Measurements from ENCODE around the gene ABCA8.

The ABCA8 gene

GRCh38 chr17:68942389-68942788 lies 12.8 kb downstream of the ABCA8 start:
- no peak for DNase-seq (ENCODE audit: low read depth in 2 of 2)

GRCh38 chr17:68941761-68942160 lies 13.4 kb downstream of the ABCA8 start:
- no peak for DNase-seq (ENCODE audit: low read depth in 2 of 2)

DNA sequence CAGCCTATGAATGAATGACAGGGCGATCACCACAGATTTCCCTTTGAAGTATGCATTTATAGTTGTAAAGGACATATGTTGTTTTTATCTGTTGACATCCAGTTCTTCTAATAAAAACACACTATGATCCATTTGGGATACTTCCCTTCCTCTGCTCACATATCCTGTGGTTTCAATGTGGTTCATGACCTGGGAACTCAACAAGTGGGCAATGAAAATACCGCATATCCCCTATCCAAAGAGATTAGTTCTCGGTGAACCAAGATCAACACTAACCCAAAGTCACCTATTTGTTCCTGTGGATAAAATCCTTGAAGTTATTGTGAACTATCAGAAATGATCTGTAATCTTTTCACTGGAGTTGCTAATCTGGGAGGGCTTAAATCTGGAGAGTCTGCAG lies 16.0 kb downstream of the ABCA8 start:
- DNase-seq (ENCODE audit: low read depth in 2 of 2), result no peak

GRCh38 chr17:68937890-68938514 lies 17.2 kb downstream of the ABCA8 start:
- DNase-seq (ENCODE audit: low read depth in 2 of 2), result no peak

DNA sequence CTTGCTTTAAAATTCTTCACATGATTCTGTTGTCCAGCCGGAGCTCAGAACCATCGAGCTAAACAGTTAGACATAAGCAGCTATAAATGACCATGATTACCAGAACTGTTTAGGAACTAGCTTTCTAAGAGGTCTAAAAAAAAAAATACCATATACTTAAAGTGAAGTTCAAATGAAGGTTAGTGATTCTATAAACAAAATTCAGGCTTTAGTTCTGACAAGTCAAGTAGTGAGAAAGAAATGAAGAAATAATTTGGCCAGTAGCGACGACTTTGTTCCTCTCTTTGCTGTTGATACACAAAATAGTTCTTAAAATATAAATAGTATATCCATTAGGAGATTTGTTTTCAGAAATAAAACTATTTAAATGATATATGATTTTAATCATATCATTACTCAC lies 27.7 kb downstream of the ABCA8 start:
- no peak for DNase-seq (ENCODE audit: low read depth in 2 of 2)

- DNase-seq (ENCODE audit: low read depth in 2 of 2), result no peak
Observed at GRCh38 chr17:68924793-68925720, 30.1 kb downstream of the ABCA8 start.

DNA sequence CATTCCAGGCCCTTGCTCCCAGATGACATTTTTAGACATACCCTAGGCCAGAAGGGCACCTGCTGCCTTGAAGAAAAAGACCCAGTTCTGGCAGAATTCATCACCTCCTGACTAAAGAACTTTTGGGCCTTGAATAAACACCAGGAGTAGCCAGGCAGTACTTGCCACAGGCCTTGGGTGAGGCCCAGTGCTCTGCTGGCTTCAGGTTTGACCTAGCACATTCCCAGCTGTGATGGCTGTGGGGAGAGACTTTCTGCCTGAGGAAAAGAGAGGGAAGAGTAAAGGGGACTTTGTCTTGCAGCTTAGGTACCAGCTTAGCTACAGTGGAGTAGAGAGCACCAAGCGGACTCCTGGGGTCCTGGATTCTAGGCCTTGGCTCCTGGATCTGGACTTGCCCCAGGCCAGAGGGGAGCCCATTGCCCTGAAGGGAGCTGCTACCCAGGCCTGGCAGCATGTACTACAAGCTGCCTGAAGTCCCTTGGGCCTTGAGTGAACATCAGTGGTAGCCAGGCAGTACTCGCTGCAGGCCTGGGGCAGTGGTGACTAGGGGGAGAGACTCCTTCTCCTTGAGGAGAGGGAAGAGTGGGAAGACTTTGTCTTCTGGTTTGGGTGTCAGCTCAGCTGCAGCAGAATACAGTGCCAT lies 44.3 kb downstream of the ABCA8 start:
- DNase-seq (ENCODE audit: low read depth in 2 of 2), result no peak

GRCh38 chr17:68910251-68910705 lies 44.9 kb downstream of the ABCA8 start:
- DNase-seq (ENCODE audit: low read depth in 2 of 2), result no peak

DNA sequence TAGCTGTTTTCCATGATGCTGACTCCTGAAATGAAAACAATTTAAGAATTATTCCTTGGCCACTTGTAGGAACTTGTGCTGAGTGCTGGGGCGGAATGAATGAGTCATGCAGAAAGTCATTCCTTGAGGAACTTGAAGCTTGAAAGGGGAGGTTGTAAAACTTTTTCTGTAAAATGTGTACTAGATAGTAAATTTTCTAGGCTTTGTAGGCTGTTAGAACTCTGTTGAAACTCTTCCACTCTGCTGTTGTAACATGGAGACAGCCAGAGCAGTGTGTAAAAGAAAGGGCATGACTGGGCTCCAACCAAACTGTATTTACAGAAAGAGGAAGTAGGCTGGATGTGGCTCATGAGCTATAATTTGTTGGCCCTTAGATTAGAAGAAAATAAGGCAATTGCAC lies 46.1 kb downstream of the ABCA8 start:
- no peak for DNase-seq (ENCODE audit: low read depth in 2 of 2)

- no peak for DNase-seq (ENCODE audit: low read depth in 2 of 2)
Observed at GRCh38 chr17:68908045-68908444, 47.1 kb downstream of the ABCA8 start.

GRCh38 chr17:68906638-68907037 lies 48.6 kb downstream of the ABCA8 start:
- DNase-seq (ENCODE audit: low read depth in 2 of 2), result no peak

DNA sequence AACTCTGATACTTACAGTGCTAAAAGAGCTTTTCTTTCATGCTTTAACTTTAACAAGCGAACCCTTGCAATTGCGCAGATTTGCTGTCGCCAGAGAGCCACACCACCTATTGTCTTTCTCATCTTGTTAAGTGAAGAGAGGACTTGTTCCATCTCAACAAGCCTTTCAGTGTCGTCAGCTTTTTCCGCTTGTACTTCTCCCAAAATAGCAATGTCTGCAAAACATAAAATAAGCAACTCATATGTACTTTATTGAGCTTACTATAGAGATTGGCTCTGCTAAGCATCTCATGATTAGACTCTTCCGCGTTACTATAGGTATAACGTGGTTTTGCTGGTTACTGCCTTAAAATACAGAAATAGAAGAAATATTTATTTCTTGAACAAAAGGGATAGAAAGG lies 51.9 kb downstream of the ABCA8 start:
- no peak for DNase-seq (ENCODE audit: low read depth in 2 of 2)

DNA sequence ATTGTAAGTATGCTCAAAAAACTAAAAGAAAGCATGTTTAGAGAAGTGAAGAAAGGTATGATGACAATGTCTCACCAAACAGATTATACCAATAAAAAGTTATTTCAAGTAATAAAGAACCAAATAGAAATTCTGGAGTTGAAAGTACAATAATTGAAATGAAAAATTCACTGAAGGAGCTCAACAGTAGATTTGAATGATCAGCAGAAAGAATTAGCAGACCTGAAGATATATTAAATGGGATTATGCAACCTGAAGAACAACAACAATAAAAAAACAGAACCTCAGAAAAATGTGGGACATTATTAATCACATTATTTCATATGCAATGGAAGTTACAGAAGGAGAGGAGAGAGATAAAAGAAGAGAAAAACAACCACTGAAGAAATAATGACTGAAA lies 57.6 kb downstream of the ABCA8 start:
- no peak for DNase-seq (ENCODE audit: low read depth in 2 of 2)

GRCh38 chr17:68892658-68893057 lies 62.5 kb downstream of the ABCA8 start:
- no peak for DNase-seq (ENCODE audit: low read depth in 2 of 2)

GRCh38 chr17:68892193-68892592 lies 63.0 kb downstream of the ABCA8 start:
- DNase-seq (ENCODE audit: low read depth in 2 of 2), result no peak

GRCh38 chr17:68886401-68886800 lies 68.8 kb downstream of the ABCA8 start:
- no peak for DNase-seq (ENCODE audit: low read depth in 2 of 2)

- DNase-seq (ENCODE audit: low read depth in 2 of 2), result no peak
Observed at GRCh38 chr17:68884888-68885287, 70.3 kb downstream of the ABCA8 start.

DNA sequence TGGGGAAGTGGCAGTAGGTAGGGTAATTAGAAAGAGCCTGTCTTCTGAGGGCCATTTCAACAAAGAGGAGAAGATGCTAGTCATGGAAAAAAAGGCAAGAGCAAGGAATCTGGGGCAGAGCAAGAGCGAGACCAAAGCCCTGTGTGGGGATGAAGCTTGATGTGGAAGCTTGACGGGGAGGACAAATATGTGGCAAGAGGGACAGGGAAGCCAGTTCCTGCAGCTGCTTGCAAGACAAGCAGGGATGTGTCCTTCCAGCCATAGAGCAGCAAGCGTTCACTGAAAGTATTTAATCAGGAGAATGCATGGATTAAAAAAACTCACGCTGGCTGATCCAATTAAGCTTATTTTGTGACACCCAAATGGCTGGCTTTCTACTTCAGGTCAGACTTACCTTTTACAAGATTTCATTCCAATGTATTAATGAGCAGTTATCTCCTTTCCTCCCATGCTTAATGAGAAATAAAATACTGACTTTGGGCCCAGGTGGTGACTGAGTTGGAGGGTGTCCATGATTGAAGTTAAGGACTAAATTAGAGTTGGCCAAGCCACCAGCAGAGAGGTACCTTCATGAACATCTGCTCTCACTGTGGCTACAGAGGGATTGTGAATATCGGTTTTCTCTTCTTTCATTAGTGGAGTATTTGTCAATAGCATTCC lies 76.8 kb downstream of the ABCA8 start:
- no peak for DNase-seq (ENCODE audit: low read depth in 2 of 2)

- DNase-seq (ENCODE audit: low read depth in 2 of 2), result no peak
Observed at GRCh38 chr17:68871447-68871846, 83.7 kb downstream of the ABCA8 start.

DNA sequence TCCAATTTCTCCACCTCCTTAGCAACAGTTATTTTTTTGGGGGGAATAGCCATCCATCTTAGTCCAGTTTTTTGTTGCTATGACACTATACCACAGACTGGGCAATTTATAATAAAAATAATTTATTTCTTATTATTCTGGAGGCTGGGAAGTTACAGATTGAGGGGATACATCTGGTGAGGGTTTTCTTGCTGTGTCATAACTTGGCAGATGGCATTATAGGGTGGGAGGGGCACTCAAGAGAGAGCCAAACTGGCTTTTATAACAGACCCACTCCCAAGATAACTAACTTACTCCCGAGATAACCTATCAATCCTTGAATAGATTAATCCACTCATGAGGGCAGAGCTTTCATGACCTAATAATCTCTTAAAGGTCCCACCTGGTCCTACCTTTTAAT lies 84.2 kb downstream of the ABCA8 start:
- DNase-seq (ENCODE audit: low read depth in 2 of 2), result no peak

GRCh38 chr17:68870161-68870826 lies 84.9 kb downstream of the ABCA8 start:
- DNase-seq (ENCODE audit: low read depth in 2 of 2), result no peak

- no peak for DNase-seq (ENCODE audit: low read depth in 2 of 2)
Observed at GRCh38 chr17:68868708-68869107, 86.5 kb downstream of the ABCA8 start.
